DMS153 treated with DMSO at 0.1 percent for 48 hours (cell line): ENCODE data around the gene SLC30A1.

Experiments used
- DNase-seq: peaks from one replicate; lab custom pipeline; 2025; ENCODE audit not compliant: unreplicated experiment; lab: John Stamatoyannopoulos, UW

Gene SLC30A1

DNA sequence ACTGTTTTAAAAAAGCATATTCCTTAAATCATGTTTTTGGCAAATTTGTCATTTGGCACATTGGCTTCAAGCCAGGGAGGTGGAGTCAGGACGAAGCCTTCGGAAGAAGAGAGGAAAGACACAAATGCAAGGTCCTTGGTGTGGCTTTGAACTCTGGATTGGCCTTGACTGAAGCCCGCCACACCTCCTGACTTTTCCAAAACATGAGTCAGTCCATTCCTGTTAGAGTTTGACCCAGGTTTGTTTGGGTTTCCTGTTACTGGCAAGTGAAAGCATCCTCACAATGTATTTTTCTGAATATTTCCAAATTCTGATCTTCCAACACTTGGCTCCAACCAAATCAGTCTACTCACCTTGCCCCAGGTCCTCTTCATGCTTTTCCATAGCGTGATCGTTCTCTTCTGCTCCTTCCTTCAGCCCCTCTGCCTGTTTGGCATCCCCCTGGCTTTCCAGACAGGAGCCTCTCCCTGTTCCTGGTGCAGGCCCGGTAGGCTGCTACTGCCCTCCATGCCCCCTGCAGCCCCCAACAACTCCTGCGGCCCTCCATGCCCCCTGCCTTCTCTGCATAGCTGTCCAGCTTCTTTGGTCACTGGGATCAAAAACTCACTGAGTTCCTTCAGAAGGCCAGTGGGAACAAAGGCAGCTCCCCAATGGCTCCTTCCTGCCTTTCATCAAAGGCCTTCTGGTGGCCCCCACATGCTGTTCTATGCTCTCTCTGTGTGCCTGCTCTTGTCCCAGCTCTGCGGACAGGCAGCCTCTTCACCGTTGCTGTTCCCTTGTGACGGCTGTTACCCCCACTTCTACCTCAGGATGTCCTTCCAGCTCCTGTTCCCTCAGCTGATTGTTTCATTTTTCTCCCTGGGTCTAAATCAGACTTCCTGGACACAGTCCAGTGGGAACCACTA is 30.4 kb upstream of the SLC30A1 start:
- no peak for DNase-seq

DNA sequence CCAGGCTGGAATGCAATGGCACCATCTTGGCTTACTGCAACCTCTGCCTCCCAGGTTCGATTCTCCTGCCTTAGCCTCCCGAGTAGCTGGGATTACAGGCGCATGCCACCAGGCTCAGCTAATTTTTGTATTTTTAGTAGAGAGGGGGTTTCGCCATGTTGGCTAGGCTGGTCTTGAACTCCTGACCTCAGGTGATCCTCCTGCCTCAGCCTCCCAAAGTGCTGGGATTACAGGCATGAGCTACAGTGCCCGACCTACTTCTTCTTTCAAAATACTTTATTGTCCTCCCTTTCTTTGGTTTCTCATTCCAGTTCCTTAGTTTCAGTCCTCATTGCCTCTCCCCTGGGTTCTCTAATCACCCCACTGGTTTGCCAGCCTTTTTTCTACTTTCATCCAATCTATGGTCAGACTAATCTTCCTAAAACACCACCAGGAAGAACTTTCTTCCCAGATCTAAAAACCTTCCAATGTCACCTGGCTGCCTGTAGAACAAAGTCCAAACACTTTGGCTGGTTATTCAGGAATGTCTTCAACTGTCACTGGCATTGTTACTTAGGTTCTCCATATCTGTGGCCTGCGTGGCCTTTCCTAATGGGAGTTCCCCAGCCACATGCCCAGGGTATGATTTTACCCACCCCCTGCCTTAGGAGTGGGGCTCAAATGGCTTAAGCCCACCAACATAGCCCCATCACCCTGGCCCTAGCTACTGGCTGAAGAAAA is 29.0 kb upstream of the SLC30A1 start:
- no peak for DNase-seq

DNA sequence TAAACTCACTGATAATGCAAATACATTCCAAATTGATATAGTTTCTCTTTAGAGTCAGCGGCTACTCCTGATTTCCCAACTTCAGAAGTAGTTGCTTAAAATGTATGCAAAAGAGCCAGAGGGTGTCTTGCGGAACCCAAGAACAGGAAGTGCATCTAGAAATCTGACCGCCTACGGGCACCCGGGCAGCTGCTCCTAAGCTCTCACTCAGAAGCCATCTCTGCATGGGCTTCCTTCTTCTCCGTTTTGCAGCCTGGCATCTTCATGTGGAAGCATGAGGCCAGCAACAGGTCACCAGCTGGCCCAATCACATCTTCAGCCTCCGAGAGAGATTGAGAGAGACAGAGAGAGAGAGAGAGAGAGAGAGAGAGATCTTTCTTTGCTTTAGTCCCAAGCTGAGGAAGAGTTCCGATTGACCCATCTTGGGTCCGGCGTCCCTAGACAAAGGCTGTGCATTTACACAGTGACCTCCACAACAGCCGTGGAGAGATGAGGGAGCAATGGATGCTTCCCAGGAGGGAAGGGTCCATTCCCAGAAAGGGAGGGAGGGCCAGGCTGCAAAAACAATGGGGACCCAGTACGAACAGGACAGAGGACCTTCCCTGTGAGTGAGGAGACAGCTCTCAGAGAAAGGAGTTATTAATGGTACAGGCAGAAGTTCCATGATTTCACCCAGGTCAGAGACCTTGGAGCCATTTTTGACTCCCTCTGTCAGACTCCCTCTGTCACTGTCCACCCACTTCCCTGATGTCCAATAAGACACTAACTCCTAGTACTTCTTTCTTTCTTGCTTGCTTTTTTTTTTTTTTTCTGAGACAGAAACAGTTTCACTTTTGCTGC is 28.2 kb upstream of the SLC30A1 start:
- no peak for DNase-seq

DNA sequence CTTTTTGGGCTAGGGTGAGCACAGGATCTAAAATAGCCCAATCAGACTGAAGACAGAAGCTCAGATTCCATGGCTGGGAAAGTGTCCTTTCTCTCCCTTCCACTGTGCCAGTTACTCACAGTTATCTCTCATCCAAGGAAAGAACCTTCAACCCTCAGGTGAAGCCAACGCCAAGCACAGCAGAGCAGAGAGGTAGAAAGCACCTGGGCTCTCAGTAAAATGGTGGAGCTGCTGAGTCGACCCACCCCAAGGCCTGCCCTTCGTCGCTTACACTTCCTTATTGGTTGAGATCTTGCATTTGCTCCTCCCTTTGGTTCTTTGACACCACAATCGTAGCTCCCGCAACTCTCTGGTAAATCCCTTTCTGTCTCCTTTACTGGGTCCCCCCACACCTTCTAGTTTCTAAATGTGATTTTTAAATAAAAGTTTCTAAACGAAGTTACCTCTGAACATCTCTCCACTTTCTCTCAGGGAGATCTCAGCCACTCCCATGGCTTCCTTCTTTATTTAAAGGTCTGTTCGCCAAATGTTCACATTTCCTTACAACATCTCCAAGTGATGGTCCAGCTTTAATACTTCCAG is 27.5 kb upstream of the SLC30A1 start:
- no peak for DNase-seq

DNA sequence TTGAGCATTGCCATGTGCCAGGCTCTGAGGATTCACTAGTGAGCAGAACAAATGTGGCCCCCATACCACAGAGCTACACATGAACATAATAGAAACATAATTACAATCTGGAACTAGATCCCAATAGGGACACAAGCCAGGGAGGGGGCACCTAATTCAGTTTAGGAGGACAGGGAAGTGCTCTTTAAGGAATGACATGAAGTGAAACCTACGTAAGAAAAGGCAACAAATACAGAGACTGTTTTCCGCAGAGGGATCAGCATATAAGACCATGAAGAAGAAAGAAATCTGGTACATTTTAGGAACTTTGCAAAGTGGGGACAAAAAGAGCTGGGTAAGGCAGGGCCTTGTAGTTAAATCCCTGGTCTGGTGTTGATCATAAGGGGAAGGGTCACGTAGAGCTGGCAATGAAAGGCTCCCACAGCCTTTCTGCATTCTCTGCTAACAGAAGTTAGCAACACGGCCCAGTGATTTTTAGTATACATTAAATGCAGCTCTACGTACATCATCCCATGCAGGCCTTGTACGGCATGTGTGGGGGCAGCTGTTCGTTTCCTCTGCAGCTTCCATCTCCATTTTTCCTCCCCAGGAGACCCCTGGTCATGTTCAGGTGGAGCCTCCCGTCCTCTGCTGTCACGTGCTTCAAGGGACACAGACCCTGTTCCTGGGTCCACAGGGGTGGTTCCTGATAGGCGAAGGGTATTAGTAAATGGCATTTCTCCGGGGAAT is 26.8 kb upstream of the SLC30A1 start:
- DNase-seq: no peak

DNA sequence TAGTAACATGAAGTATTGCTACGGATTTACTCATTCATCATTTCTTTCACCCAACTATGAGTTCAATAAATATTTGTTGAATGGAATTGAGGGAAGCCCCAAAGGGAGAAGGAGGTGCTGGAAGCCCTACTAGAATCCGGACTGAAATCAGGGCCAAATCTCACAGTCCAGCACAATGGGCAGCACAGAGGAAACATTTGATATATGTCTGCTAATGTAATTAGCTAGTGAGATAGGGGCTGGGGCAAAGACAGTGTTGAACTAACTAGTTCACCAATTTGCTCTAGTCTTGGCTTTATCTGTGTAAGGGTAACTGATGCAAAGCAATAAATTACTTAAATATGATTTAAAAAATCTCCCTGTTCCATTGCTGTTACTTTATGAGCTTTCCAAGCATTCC is 26.1 kb upstream of the SLC30A1 start:
- no peak for DNase-seq

DNA sequence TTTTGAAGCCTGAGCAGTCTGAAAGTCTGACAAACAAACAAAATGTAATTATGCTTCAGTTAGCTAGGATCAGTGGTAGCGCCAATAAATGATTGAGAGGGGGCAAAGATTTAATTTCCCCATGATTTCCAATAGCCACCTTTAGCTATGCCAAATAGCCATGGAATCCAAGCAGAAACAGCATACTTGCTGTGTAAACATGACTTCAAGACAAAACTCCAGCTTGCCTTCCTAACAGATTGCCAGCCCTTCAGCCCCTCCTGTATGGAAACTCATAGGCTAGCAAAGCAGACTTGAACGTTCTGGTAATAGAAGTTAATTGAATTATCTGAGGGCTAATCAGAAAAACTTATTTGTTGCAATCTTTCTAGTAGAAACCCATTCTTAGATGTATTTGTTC is 25.6 kb upstream of the SLC30A1 start:
- DNase-seq: no peak

DNA sequence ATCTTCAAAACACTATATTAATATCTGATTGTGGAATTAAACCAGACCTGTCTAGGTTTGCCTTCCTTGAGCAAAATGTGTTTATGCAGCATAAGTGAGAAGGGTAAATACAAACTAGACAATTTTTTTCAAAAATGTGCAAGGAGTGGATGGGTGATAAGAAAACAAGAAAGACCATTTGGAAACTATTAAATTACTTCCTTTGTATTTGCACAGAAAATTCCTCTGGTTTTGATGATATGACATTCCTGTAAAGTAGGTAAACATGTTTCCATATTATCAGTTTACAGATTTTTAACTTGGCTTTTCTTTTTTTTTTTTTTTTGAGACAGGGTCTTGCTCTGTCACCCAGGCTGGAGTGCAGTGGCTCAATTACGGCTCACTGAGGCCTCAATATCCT is 24.8 kb upstream of the SLC30A1 start:
- DNase-seq: no peak

DNA sequence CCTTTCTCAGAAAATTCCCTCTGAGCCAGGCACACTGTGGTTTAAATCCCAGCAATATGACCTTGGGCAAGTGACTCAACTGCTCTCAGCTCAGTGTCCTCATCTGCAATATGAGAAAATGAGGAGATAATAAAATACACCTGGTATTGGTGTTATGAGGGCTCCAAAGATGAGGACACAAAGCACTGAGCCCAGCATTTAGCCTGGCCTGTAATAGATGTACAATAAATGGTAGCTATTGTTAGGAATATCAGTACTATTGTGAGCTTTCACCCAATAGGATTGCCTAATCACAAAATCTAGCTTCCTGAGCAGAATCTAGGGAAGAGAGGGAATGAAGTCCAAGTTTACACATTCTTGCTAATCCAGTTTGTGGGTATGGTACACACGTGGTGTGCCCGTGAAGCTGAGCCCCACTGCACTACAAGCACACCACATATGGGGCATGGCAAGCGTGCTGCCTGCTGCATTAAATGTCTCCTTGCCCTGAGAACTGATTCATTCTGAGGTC is 24.3 kb upstream of the SLC30A1 start:
- DNase-seq: no peak

DNA sequence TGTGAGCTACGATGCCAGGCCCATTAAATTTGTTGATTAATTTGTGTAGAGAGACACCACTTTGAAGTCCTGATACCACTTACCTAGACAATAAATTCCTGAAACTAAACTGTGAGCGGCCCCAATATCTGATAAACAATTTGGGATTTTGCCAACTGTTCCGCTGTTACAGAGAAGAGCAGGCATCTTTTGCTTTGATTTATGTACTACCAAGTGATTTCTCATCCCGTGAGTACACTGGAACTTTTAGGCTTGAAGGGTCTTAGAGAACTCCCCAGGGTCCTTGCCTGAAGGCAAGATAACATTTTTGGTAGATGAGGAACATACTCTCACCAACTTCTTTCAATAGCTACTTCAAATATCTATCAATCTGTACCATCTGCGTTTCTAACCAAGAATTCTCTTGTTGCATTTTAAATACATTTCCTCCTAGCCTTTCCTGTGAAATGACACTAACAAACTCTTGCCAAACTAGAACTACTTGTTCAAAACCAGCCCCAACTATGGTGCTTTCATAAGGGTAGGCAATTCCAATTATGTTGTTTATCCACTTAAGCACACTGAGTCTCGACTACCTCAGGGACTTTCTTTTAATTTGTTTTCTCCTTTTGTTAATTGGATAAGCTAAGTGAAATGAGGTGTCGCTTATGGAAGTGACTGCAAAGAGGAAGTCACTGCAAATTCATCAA is 23.2 kb upstream of the SLC30A1 start:
- no peak for DNase-seq

DNA sequence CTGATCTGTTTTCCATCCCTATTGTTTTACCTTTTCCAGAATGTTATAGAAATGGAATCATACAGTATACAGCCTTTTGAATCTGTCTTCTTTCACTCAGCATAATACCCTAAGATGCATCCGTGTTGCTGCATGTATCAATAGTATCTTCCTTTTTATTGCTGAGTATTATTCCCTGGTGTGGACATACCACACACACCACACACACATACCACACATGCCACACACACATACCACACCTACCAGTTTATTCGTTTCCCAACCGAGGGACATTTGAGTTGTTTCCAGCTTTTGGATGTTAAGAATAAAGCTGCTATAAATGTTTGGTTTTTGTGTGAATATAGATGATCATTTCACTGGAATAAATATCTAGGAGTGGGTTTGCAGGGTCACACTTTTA is 22.2 kb upstream of the SLC30A1 start:
- no peak for DNase-seq

DNA sequence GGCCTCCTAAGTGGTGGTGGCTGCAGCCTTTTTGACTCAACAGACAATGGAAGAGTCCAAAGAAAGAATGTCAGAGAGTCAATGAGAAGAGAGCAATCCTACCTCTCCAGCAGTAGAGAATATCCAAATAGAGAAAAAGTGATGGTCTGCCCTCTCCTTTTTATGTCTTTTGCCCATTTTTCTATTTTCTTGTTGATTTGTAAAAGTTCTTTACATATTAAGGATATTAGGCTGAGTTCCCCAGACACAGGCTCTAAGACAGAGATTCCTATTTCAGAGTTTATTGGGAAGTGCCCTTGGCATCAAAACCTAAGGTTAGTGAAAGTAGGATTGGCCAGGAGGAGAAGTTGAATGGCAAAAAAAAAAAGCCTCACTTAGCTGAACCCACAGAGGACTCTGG is 20.3 kb upstream of the SLC30A1 start:
- DNase-seq: no peak

DNA sequence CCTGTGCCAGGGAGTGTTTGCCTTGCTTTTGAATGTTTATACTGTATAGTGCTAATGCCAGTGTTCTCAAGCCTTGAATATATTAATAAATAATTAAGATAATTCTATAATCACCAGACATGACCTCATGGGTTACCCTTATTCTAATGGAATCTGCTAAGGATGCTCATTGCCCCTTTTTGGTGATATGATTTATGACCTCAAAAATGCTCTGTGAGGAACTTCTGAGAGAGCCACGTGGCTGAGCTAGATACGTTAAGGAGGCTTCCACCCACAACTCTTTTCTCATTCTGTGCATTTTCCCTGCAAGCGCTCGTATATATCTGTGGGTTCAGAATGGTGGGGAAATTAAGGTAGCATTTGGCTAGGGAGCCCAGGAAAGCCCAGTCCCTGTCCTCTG is 19.6 kb upstream of the SLC30A1 start:
- no peak for DNase-seq

DNA sequence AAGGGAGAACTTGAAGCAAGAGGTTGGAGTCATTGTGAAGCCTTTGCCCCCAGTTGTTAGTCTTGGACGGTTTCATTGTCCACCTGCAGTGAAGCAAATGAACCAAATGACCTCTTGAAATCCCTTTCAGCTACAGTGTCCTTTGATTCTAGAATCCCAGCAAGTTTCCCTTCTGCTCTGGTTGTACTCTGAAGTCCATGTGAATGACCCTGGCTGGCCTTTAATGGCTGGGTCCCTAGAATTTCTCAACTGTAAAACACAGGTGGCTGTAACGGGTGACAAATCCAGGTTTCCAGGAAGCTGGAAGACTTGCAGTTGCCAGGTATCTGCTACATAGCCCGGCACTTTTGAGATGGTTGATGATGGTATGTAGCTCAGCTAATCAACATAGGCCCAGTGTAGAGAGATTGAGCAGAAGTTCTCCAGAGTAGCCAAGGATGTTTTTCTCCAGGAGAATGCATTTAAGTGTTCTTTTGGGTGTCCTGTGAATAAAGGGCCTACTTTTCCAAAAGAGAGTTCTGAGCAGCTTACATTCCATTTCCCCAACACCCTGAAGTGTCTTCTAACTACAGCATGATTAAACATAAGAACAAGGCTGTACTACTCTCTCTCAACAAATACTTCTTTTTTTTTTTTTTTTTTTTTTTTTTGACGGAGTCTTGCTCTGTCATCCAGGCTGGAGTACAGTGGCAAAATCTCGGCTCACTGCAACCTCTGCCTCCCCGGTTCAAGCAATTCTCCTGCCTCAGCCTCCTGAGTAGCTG is 17.6 kb upstream of the SLC30A1 start:
- DNase-seq: no peak

DNA sequence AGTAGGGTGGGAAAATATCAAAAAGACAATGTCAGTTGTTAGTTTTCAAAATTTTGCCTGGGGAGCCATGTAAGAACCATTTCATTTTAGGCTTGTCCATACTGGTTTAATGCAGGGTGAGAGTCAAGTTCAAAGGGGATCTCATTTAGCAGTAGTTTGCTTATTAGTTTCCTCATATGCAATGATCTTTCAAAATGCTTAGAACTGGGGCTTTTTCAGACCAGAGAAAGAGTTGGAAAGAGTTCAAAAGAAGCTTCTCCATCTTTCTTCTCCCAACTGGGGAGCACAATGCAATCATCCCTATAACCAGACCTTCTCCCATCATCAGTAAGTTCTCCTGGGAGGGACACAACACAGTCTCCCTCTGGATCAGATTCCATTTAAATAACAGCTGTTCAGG is 16.5 kb upstream of the SLC30A1 start:
- DNase-seq: no peak

DNA sequence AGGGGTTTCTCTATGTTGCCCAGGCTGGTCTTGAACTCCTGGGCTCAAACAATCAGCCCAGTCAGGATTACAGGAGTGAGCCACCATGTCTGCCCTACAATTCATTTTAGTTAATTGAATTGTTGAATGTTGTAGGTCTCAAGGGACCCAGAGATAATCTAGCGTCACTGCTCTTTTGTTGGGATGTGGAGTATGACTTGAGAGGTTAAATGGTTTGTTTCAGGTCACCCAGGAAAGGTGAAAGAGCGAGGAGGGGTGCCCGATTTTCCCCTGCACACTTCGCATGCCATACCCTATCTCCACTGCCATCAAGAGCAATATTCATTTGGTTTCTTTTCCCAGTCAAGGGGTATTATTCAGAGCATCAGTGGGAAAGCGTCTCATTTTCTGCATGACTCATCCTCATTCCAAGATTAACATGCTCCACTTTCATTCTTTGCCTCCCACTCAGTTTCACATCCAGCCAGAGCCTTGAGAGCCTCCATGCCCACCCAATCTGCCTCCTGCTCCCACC is 13.1 kb upstream of the SLC30A1 start:
- DNase-seq: no peak

DNA sequence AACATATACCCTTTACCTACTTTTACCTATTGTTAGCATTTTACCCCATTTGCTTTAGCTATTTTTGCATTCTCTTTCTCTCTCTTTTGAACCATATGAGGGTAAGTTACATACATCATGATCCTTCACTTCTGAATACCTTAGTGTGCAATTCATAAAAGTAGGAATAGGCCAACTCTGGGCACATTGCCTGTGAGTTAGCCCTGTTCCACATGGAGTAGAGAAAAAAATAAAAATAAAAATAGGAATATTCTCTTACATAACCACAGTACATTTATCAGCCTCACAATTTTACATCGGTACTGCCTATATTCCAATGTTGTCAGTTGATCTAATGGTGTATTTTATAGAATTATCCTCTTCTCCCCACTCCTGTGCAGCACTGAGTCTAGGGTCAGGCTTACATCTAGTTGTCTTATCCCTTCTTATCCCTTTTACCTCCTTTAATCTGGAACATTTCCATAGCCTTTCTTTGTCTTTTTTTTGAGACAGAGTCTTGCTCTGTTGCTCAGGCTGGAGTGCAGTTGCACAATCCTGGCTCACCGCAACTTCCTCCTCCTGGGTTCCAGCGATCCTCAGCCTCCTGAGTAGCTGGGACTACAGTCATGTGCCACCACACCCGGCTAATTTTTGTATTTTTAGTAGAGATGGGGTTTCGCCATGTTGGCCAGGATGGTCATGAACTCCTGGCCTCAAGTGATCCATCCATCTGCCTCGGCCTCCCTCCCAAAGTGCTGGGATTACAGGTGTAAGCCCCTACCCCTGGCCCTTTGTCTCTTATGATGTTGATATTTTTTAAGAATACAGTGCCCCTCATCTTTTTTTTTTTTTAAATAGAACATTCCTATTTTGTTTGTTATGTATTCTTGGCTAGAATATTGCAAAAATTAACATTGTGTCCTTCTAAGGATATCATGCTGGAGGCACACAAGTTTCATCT is 11.1 kb upstream of the SLC30A1 start:
- DNase-seq: no peak

DNA sequence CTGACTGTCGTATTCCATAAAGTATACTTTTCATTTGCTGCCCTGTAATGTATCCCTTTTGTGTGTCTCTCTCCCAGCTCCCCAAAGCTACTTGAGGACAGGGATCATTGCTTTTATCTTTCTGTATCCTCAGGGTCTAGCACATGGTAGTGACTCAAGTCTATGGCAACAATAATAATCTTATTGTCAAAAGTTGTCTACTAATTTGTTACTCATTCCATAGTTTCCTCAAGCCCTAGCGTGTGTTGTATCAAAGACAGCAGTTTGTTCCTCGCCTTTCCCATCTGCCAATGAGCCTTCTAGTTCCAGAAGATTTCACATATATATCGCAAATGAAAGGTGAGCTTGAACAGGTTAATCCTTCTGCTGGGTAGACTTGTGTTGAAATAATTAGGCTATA is 9.8 kb upstream of the SLC30A1 start:
- DNase-seq: no peak
